Neuron (in vitro differentiated cells): ENCODE results near the gene VOPP1.

Source experiments
- H2AFZ ChIP-seq: one replicate; pipeline ENCODE4 v1.6.1; 2013; ENCODE audit warnings: low read depth, mild to moderate bottlenecking, inconsistent platforms, low read length, moderate library complexity
- H3K27me3 ChIP-seq: one replicate; pipeline ENCODE4 v1.6.1; 2013; ENCODE audit warnings: low read length; ENCODE audit not compliant: insufficient read depth
- H3K36me3 ChIP-seq: one replicate; pipeline ENCODE4 v1.6.1; 2013; ENCODE audit warnings: low read length; ENCODE audit not compliant: insufficient read depth
- H3K4me1 ChIP-seq: one replicate; pipeline ENCODE4 v1.6.1; 2013; ENCODE audit warnings: low read length; ENCODE audit not compliant: insufficient read depth
- H3K4me3 ChIP-seq: 2 replicates; pipeline ENCODE4 v1.5.1; 2013; ENCODE audit warnings: mild to moderate bottlenecking, low read length, moderate library complexity
- H3K9me3 ChIP-seq: one replicate; pipeline ENCODE4 v1.6.1; 2013; ENCODE audit warnings: low read length

The VOPP1 gene

GRCh38 chr7:55467047-55467593 lies 105.2 kb downstream of the VOPP1 start:
- H3K27me3 ChIP-seq = no peaks in the 10 kb centered on the region
- peaks cover 20% of the 10 kb centered on the region for H3K9me3 ChIP-seq
- peaks cover 6% of the 10 kb centered on the region for H3K36me3 ChIP-seq
- peaks cover 6% of the 10 kb centered on the region for H3K4me1 ChIP-seq
- no peak overlapping the region for H2AFZ ChIP-seq
- H3K4me3 ChIP-seq = no peak overlapping the region

GRCh38 chr7:55465691-55466090 lies 106.6 kb downstream of the VOPP1 start:
- H2AFZ ChIP-seq = no peak overlapping the region
- H3K4me1 ChIP-seq = peaks cover 6% of the 10 kb centered on the region
- peaks cover 6% of the 10 kb centered on the region for H3K36me3 ChIP-seq
- H3K4me3 ChIP-seq = no peak overlapping the region
- no peaks in the 10 kb centered on the region for H3K27me3 ChIP-seq
- H3K9me3 ChIP-seq = peaks cover 20% of the 10 kb centered on the region

- H3K27me3 ChIP-seq = no peaks in the 10 kb centered on the region
- H2AFZ ChIP-seq = no peak overlapping the region
- H3K9me3 ChIP-seq = peaks cover 20% of the 10 kb centered on the region
- H3K4me3 ChIP-seq = no peak overlapping the region
- peaks cover 6% of the 10 kb centered on the region for H3K36me3 ChIP-seq
- peaks cover 2% of the 10 kb centered on the region for H3K4me1 ChIP-seq
These were observed 107.9 kb downstream of the VOPP1 start for GRCh38 chr7:55464422-55464821.

GRCh38 chr7:55463686-55464262 lies 108.5 kb downstream of the VOPP1 start:
- peaks cover 6% of the 10 kb centered on the region for H3K36me3 ChIP-seq
- no peak overlapping the region for H3K4me3 ChIP-seq

GRCh38 chr7:55458351-55458750 lies 114.0 kb downstream of the VOPP1 start:
- no peak overlapping the region for H3K4me3 ChIP-seq
- H3K27me3 ChIP-seq = no peaks in the 10 kb centered on the region
- no peak overlapping the region for H2AFZ ChIP-seq
- H3K4me1 ChIP-seq = no peaks in the 10 kb centered on the region
- H3K36me3 ChIP-seq = no peaks in the 10 kb centered on the region
- H3K9me3 ChIP-seq = peaks cover under 1% of the 10 kb centered on the region

More at GRCh38 chr7:55463686-55464262, 108.5 kb downstream of the VOPP1 start:
- H2AFZ ChIP-seq = no peak overlapping the region
- H3K4me1 ChIP-seq = no peaks in the 10 kb centered on the region
- no peaks in the 10 kb centered on the region for H3K27me3 ChIP-seq
- peaks cover 20% of the 10 kb centered on the region for H3K9me3 ChIP-seq

- Histone ChIP-seq H2AFZ (no peak overlapping the region), H3K36me3 (no peaks in the 10 kb centered on the region), H3K9me3 (no peaks in the 10 kb centered on the region), H3K27me3 (no peaks in the 10 kb centered on the region), H3K4me3 (no peak overlapping the region), H3K4me1 (no peaks in the 10 kb centered on the region)
These were observed 114.5 kb downstream of the VOPP1 start for GRCh38 chr7:55457801-55458200.

- no peak overlapping the region for H2AFZ ChIP-seq
- H3K9me3 ChIP-seq = no peaks in the 10 kb centered on the region
- no peaks in the 10 kb centered on the region for H3K36me3 ChIP-seq
- no peaks in the 10 kb centered on the region for H3K4me1 ChIP-seq
- no peaks in the 10 kb centered on the region for H3K27me3 ChIP-seq
- no peak overlapping the region for H3K4me3 ChIP-seq
These were observed 119.3 kb downstream of the VOPP1 start for GRCh38 chr7:55452971-55453370.

GRCh38 chr7:55449992-55450535 lies 122.2 kb downstream of the VOPP1 start:
- Histone ChIP-seq H3K4me3 (no peak overlapping the region), H3K9me3 (no peaks in the 10 kb centered on the region), H2AFZ (no peak overlapping the region), H3K27me3 (no peaks in the 10 kb centered on the region), H3K36me3 (no peaks in the 10 kb centered on the region), H3K4me1 (no peaks in the 10 kb centered on the region)

GRCh38 chr7:55449205-55449991 lies 122.9 kb downstream of the VOPP1 start:
- H3K36me3 ChIP-seq = no peaks in the 10 kb centered on the region
- no peaks in the 10 kb centered on the region for H3K4me1 ChIP-seq
- H3K4me3 ChIP-seq = no peak overlapping the region
- no peaks in the 10 kb centered on the region for H3K27me3 ChIP-seq
- no peak overlapping the region for H2AFZ ChIP-seq
- H3K9me3 ChIP-seq = no peaks in the 10 kb centered on the region

- Histone ChIP-seq H3K4me3 (no peak overlapping the region), H2AFZ (no peak overlapping the region), H3K36me3 (no peaks in the 10 kb centered on the region), H3K27me3 (no peaks in the 10 kb centered on the region), H3K9me3 (no peaks in the 10 kb centered on the region), H3K4me1 (no peaks in the 10 kb centered on the region)
These were observed 123.8 kb downstream of the VOPP1 start for GRCh38 chr7:55448526-55448925.

- H3K27me3 ChIP-seq = no peaks in the 10 kb centered on the region
- no peak overlapping the region for H2AFZ ChIP-seq
- H3K9me3 ChIP-seq = no peaks in the 10 kb centered on the region
- H3K4me1 ChIP-seq = no peaks in the 10 kb centered on the region
- no peaks in the 10 kb centered on the region for H3K36me3 ChIP-seq
- no peak overlapping the region for H3K4me3 ChIP-seq
These were observed 127.5 kb downstream of the VOPP1 start for GRCh38 chr7:55444786-55445185.

GRCh38 chr7:55441774-55442522 lies 130.4 kb downstream of the VOPP1 start:
- Histone ChIP-seq H2AFZ (no peak overlapping the region), H3K36me3 (no peaks in the 10 kb centered on the region), H3K9me3 (no peaks in the 10 kb centered on the region), H3K4me1 (peaks cover 11% of the 10 kb centered on the region), H3K27me3 (no peaks in the 10 kb centered on the region), H3K4me3 (no peak overlapping the region)

GRCh38 chr7:55441002-55441401 lies 131.3 kb downstream of the VOPP1 start:
- Histone ChIP-seq H3K27me3 (no peaks in the 10 kb centered on the region), H2AFZ (no peak overlapping the region), H3K4me3 (no peak overlapping the region), H3K9me3 (no peaks in the 10 kb centered on the region), H3K36me3 (no peaks in the 10 kb centered on the region), H3K4me1 (peaks cover 11% of the 10 kb centered on the region)
